K562 (cell line): ENCODE results near the gene LDLRAD1. TPM values are rescaled to one million over a fixed set of nuclear protein-coding genes. Genes with fewer than 3 reads are reported as not detected.

ENCODE experiments used
- ATAC-seq: fragments of 200-7000 bp; cut with Tn5 transposase; 3 replicates; pipeline ENCODE4 v1.9.1; 2020; ENCODE audit warnings: moderate library complexity
- BruUV-seq: library from RNA; stranded (reverse); fragments of 400-500 nt; replicated peaks from 2 replicates; lab custom pipeline; 2021; lab: Mats Ljungman, UMichigan
- CTCF ChIA-PET: fragments of 300-600 bp; formaldehyde crosslinking; extraction: SDS; loops from one replicate; lab custom pipeline; 2021; ENCODE audit warnings: low intra/inter-chr PET ratio; lab: Yijun Ruan, JAX
- POLR2A ChIA-PET: fragments of 300-600, 350-650 bp; sonication (Branson Sonifier 250); formaldehyde crosslinking; extraction: SDS; loops from one replicate; lab custom pipeline; 2021; ENCODE audit warnings: antibody characterized with exemption, inconsistent platforms; lab: Yijun Ruan, JAX
- DNase-seq, 4 experiments: peaks; one replicate each; pipeline versions ENCODE4 v3.0.0 to v3.0.0-alpha.2; 2011 to 2018; ENCODE audit warnings: low spot score in 3 of 4, mixed read lengths in 3 of 4; ENCODE audit errors: extremely low read depth in 1 of 4
- FAIRE-seq: peaks from 2 replicates; lab custom pipeline; 2011; peaks lifted over from hg19 to GRCh38; lab: Jason Lieb, UNC
- H2AFZ ChIP-seq: 2 replicates; pipeline ENCODE4 v1.6.0; 2011; ENCODE audit warnings: low read depth, low read length, control low read depth, inconsistent platforms
- H3K27ac ChIP-seq: fragments of 200-600 bp; 3 replicates; pipeline ENCODE4 v1.8.0; 2011; ENCODE audit warnings: low read depth, mild to moderate bottlenecking, control low read depth, inconsistent platforms, low read length, moderate library complexity, mixed read lengths; ENCODE audit errors: extremely low read depth
- H3K27me3 ChIP-seq, 2 experiments: fragments of 300-600 bp in 1 of 2; 2 replicates in 1 of 2; 3 replicates in 1 of 2; pipeline versions ENCODE4 v1.6.0 to v1.8.0; 2011; ENCODE audit warnings: inconsistent platforms in 2 of 2, low read length in 2 of 2, mild to moderate bottlenecking in 1 of 2, mixed read lengths in 1 of 2, moderate library complexity in 1 of 2; ENCODE audit not compliant: control insufficient read depth in 2 of 2, insufficient read depth in 2 of 2
- H3K36me3 ChIP-seq: fragments of 300-600 bp; 3 replicates; pipeline ENCODE4 v1.8.0; 2011; ENCODE audit warnings: mild to moderate bottlenecking, low read length, inconsistent platforms; ENCODE audit not compliant: control insufficient read depth, insufficient read depth
- H3K4me1 ChIP-seq, 2 experiments: fragments of 200-600 bp in 1 of 2; replicated peaks in 1 of 2; 2 replicates in 1 of 2; 3 replicates in 1 of 2; pipeline versions ENCODE4 v1.5.1 to v1.8.0; 2011; ENCODE audit warnings: inconsistent platforms in 2 of 2, low read length in 2 of 2, mild to moderate bottlenecking in 1 of 2, mixed read lengths in 1 of 2, moderate library complexity in 1 of 2; ENCODE audit not compliant: control insufficient read depth in 2 of 2, insufficient read depth in 2 of 2
- H3K4me2 ChIP-seq: 2 replicates; pipeline ENCODE4 v1.6.1; 2011; ENCODE audit warnings: low read length, control low read depth, inconsistent platforms, mixed read lengths; ENCODE audit not compliant: insufficient read depth
- H3K4me3 ChIP-seq: fragments of 200-600 bp; sonication (generic), shearing (Covaris generic); 2 replicates; pipeline ENCODE4 v1.5.1; 2016; ENCODE audit warnings: control low read depth, inconsistent platforms
- H3K79me2 ChIP-seq: fragments of 200-600 bp; 3 replicates; pipeline ENCODE4 v1.8.0; 2011; ENCODE audit warnings: low read length, inconsistent platforms; ENCODE audit not compliant: control insufficient read depth, insufficient read depth
- H3K9ac ChIP-seq, 2 experiments: 2 replicates each; pipeline versions ENCODE4 v1.6.0 to v1.6.1; 2011; ENCODE audit warnings: low read depth in 2 of 2, low read length in 2 of 2, control low read depth in 1 of 2, inconsistent platforms in 1 of 2, mild to moderate bottlenecking in 1 of 2, mixed read lengths in 1 of 2; ENCODE audit not compliant: insufficient read depth in 1 of 2
- H3K9me1 ChIP-seq: one replicate; pipeline ENCODE4 v1.6.0; 2011; ENCODE audit warnings: inconsistent platforms, mild to moderate bottlenecking, low read length, moderate library complexity; ENCODE audit not compliant: control insufficient read depth, insufficient read depth
- H3K9me3 ChIP-seq: replicated peaks from 2 replicates; pipeline ENCODE4 v1.5.1; 2011; ENCODE audit warnings: low read depth, low read length, inconsistent platforms; ENCODE audit not compliant: control insufficient read depth, insufficient read depth
- H4K20me1 ChIP-seq: replicated peaks from 2 replicates; pipeline ENCODE4 v1.6.1; 2011; ENCODE audit warnings: low read length, inconsistent platforms, mixed read lengths; ENCODE audit not compliant: control insufficient read depth, insufficient read depth
- BRF1 ChIP-seq: IDR thresholded peaks from 3 replicates; pipeline ENCODE4 v1.6.1; 2011; ENCODE audit warnings: borderline replicate concordance, mild to moderate bottlenecking; ENCODE audit not compliant: insufficient read length; ENCODE audit errors: extremely low read depth
- CCAR2 ChIP-seq: fragments of 200-400 bp; formaldehyde crosslinking; IDR thresholded peaks from 2 replicates; pipeline ENCODE4 v1.6.1; 2017; ENCODE audit warnings: mild to moderate bottlenecking, low read depth, low read length
- CCNT2 ChIP-seq: IDR thresholded peaks from 2 replicates; pipeline ENCODE4 v1.6.1; 2011; ENCODE audit warnings: borderline replicate concordance, low read depth, mild to moderate bottlenecking, moderate library complexity, mixed read lengths, low read length; ENCODE audit not compliant: insufficient read length; ENCODE audit errors: extremely low read depth
- CHAMP1 ChIP-seq: fragments of 450-650 bp; IDR thresholded peaks from 2 replicates; pipeline ENCODE4 v1.6.1; 2016; ENCODE audit warnings: mild to moderate bottlenecking
- HDAC2 ChIP-seq: fragments of 450-650 bp; IDR thresholded peaks from 2 replicates; pipeline ENCODE4 v1.6.1; 2016; ENCODE audit warnings: mild to moderate bottlenecking
- HNRNPLL ChIP-seq: fragments of 200-400 bp; formaldehyde crosslinking; IDR thresholded peaks from 2 replicates; pipeline ENCODE4 v1.6.1; 2017; ENCODE audit warnings: low read length, low read depth, mild to moderate bottlenecking; ENCODE audit not compliant: poor library complexity, severe bottlenecking
- HNRNPUL1 ChIP-seq: fragments of 200-400 bp; formaldehyde crosslinking; IDR thresholded peaks from 2 replicates; pipeline ENCODE4 v1.6.1; 2017; ENCODE audit warnings: low read length
- MEIS2 ChIP-seq: fragments of 450-650 bp; IDR thresholded peaks from 2 replicates; pipeline ENCODE4 v1.6.1; 2014; ENCODE audit warnings: mild to moderate bottlenecking; ENCODE audit not compliant: partially characterized antibody
- NCOA1 ChIP-seq: fragments of 450-650 bp; IDR thresholded peaks from 2 replicates; pipeline ENCODE4 v1.6.1; 2016; ENCODE audit warnings: low read depth
- POLR2AphosphoS5 ChIP-seq: IDR thresholded peaks from 2 replicates; pipeline ENCODE4 v1.6.1; 2011; ENCODE audit warnings: mild to moderate bottlenecking, low read depth, low read length, moderate library complexity; ENCODE audit not compliant: control insufficient read depth, insufficient read depth
- SRF ChIP-seq, 2 experiments: fragments of 250-450, 450-650 bp in 1 of 2; sonication (Bioruptor Pico) in 1 of 2; sonication (generic) in 1 of 2; formaldehyde crosslinking; IDR thresholded peaks; 2 replicates each; pipeline versions ENCODE4 v1.5.0 to v1.5.1; 2020 to 2022; ENCODE audit warnings: mild to moderate bottlenecking in 1 of 2, missing genetic modification reagents in 1 of 2
- TAF1 ChIP-seq: IDR thresholded peaks from 2 replicates; pipeline ENCODE4 v1.6.1; 2011; ENCODE audit warnings: mild to moderate bottlenecking, low read length, moderate library complexity; ENCODE audit not compliant: insufficient read depth, control insufficient read depth, severe bottlenecking; ENCODE audit errors: extremely low read depth
- TAF7 ChIP-seq: fragments of 450-650 bp; IDR thresholded peaks from 2 replicates; pipeline ENCODE4 v1.6.1; 2016; ENCODE audit warnings: missing genetic modification characterization, missing compliant biosample characterization
- USF1 ChIP-seq: sonication (generic); formaldehyde crosslinking; IDR thresholded peaks from 2 replicates; pipeline ENCODE4 v1.9.0; 2022; ENCODE audit warnings: mild to moderate bottlenecking, missing genetic modification reagents
- VEZF1 ChIP-seq: fragments of 200-800 bp; sonication (Bioruptor generic); IDR thresholded peaks from 2 replicates; pipeline ENCODE4 v1.6.1; 2017; ENCODE audit warnings: missing genetic modification characterization, missing compliant biosample characterization
- ZEB2 ChIP-seq: fragments of 450-650 bp; IDR thresholded peaks from 2 replicates; pipeline ENCODE4 v1.6.1; 2016
- ZNF282 ChIP-seq: sonication (generic); formaldehyde crosslinking; IDR thresholded peaks from 2 replicates; pipeline ENCODE4 v1.8.1; 2023; ENCODE audit warnings: missing genetic modification reagents
- ZNF696 ChIP-seq: fragments of 250-450 bp; sonication (Bioruptor Pico); conservative IDR thresholded peaks from 2 replicates; pipeline ENCODE4 v1.4.0; 2020; ENCODE audit warnings: mild to moderate bottlenecking, moderate library complexity
- WGBS: fragments of 100-300 bp; shearing (Covaris generic); methylation state at CpG from one replicate; pipeline ENCODE4 v1.1.6; 2016; ENCODE audit warnings: low coverage, mixed read lengths; ENCODE audit not compliant: insufficient coverage; ENCODE audit errors: missing lambda C conversion rate; 5-methylcytosine and 5-hydroxymethylcytosine counted together
- in situ Hi-C: fragments of 300-500 bp; cut with MboI; formaldehyde crosslinking; loops from 4 replicates; pipeline ENCODE4 v1.15.0; 2018; ENCODE audit warnings: inconsistent platforms, mixed read lengths
- intact Hi-C: fragments of 100-400 bp; cut with micrococcal nuclease; formaldehyde crosslinking; loops from 2 replicates; pipeline ENCODE4 v1.14.2; 2022
- polyA plus RNA-seq, 8 experiments: library from polyadenylated mRNA; depleted of rRNA in 4 of 8; stranded (reverse) in 5 of 8; unstranded in 3 of 8; fragments of >200 nt; fragmentation: Nextera tagmentation in 2 of 8; fragmentation: Illumina TruSeq in 1 of 8; extraction: Ambion mirVana in 2 of 8; extraction: Trizol in 1 of 8; gene quantifications; 2 replicates each; pipeline versions ENCODE4 v1.2.1 to v1.2.3, GENCODE V29; 2011 to 2014; ENCODE audit warnings: inconsistent platforms in 1 of 8, missing spikeins in 1 of 8
- total RNA-seq, 7 experiments: library from RNA; depleted of rRNA in 6 of 7; stranded (reverse); fragments of >200 nt in 6 of 7; fragmentation: Illumina TruSeq in 2 of 7; extraction: Trizol in 2 of 7; gene quantifications; 2 replicates each; pipeline versions ENCODE4 v1.2.1 to v1.2.3, GENCODE V29; 2011 to 2021; ENCODE audit warnings: low replicate concordance in 1 of 7

Gene LDLRAD1
- total and polyA plus RNA-seq, 9 of the 15 experiments (the other 6 are each of a cell fraction or from before 2014, with no cell fraction given): not detected

GRCh38 chr1:54054438-54054749 lies 36.4 kb upstream of the LDLRAD1 start:
- peak overlapping the region; percentile 87 for H3K27ac ChIP-seq
- 3% methylated on average over 5 of the region's 5 CpGs for WGBS
- peak; percentile 25 for TF ChIP-seq CCNT2
- TF ChIP-seq HNRNPLL: no peak
- TF ChIP-seq ZNF696 (CRISPR knock-in tag): no peak
- TF ChIP-seq SRF (CRISPR knock-in tag; IDR thresholded peaks at IDR 0.05): no peak
- TF ChIP-seq HNRNPUL1: no peak
- peak; percentile 52; the same call in 1 of the 2 replicates for TF ChIP-seq HDAC2
- TF ChIP-seq CHAMP1: no peak
- TF ChIP-seq CCAR2: no peak
- no peak for TF ChIP-seq TAF1
- TF ChIP-seq NCOA1: peak; percentile 25; the same call in 1 of the 2 replicates
- TF ChIP-seq USF1: no peak
- TF ChIP-seq BRF1: no peak
- TF ChIP-seq POLR2AphosphoS5: peak; percentile 84
- TF ChIP-seq TAF7: no peak
- peak; percentile 83; the same call in 1 of the 2 replicates for TF ChIP-seq ZEB2
- TF ChIP-seq VEZF1 (CRISPR knock-in tag): 0 out of 2 replicates have a peak, but pooled peaks have one; percentile 17
- peak; percentile 59 for TF ChIP-seq MEIS2
- TF ChIP-seq ZNF282 (CRISPR knock-in tag): no peak

More at GRCh38 chr1:54054438-54054749, 36.4 kb upstream of the LDLRAD1 start:
- Histone ChIP-seq H3K4me3 (peak overlapping the region; percentile 78), H3K9me1 (no peaks in the 10 kb centered on the region), H4K20me1 (no peaks in the 10 kb centered on the region), H2AFZ (peak overlapping the region; percentile 85), H3K4me2 (peak overlapping the region; percentile 98), H3K36me3 (peaks cover 9% of the 10 kb centered on the region; the same call in 1 of the 3 replicates), H3K79me2 (peaks cover 47% of the 10 kb centered on the region), H3K27me3 (no peaks in the 10 kb centered on the region), H3K4me1 (peaks cover 8% of the 10 kb centered on the region in 2 experiments; a peak in 4 of 5 replicates), H3K9ac (peak overlapping the region; percentile 87 to 95), H3K9me3 (no peaks in the 10 kb centered on the region)
- BruUV-seq: no TSS peak
- intact Hi-C loops: loop anchor here (5.0 kb wide), 1 partner anchor 107 kb away; the partner anchor contains the start of genes IFT25 and LRRC42
- ATAC-seq (peak; percentile 24), FAIRE-seq (no peak), DNase-seq (peak; percentile 76 to 82 (median 80))
- ChIA-PET POLR2A (interaction anchor here (0.7 to 1.5 kb wide), 4 partner anchors 27 to 64 kb away, joined by 3 read pairs; no protein-coding TSS in a partner anchor), CTCF (no interaction called here)
- in situ Hi-C loops: no loop called here
